T-helper 17 cell (primary cell): ENCODE results near the gene SCARB2. TPM values are rescaled to one million over a fixed set of nuclear protein-coding genes. Genes with fewer than 3 reads are reported as not detected.

Experiments
- ATAC-seq: fragments of 150-1000 bp; cut with Tn5 transposase; 2 replicates; pipeline ENCODE4 v1.10.0; 2021; ENCODE audit warnings: mild to moderate bottlenecking, moderate library complexity
- DNase-seq, 3 donors: peaks; one replicate each; pipeline versions ENCODE4 v3.0.0 to v3.0.0-alpha.2; 2020 to 2021
- H3K9me3 ChIP-seq: one replicate; pipeline ENCODE4 v1.7.0; 2013; ENCODE audit warnings: low read length, mild to moderate bottlenecking; ENCODE audit not compliant: control insufficient read depth, poor library complexity, severe bottlenecking
- H3K27ac Mint-ChIP-seq: one replicate; pipeline ENCODE4 v1.8.0; 2022; ENCODE audit warnings: mild to moderate bottlenecking, moderate library complexity, mixed read lengths
- H3K27me3 Mint-ChIP-seq: one replicate; pipeline ENCODE4 v1.8.0; 2022; ENCODE audit warnings: mixed read lengths
- H3K36me3 Mint-ChIP-seq: one replicate; pipeline ENCODE4 v1.8.0; 2022; ENCODE audit warnings: low read depth, mixed read lengths
- H3K4me1 Mint-ChIP-seq: one replicate; pipeline ENCODE4 v1.8.0; 2022; ENCODE audit warnings: mild to moderate bottlenecking, mixed read lengths
- H3K4me3 Mint-ChIP-seq: one replicate; pipeline ENCODE4 v1.8.0; 2022; ENCODE audit warnings: mild to moderate bottlenecking, moderate library complexity, mixed read lengths
- total RNA-seq, 4 donors: library from RNA in 2 of 4; stranded (reverse) in 2 of 4; gene quantifications; one replicate each; pipeline ENCODE4 v1.2.3 and lab custom pipeline; 2022 to 2026

The SCARB2 gene
- total RNA-seq, 2 donors from 2014 or later, result 27.5 to 28.6 TPM

DNA sequence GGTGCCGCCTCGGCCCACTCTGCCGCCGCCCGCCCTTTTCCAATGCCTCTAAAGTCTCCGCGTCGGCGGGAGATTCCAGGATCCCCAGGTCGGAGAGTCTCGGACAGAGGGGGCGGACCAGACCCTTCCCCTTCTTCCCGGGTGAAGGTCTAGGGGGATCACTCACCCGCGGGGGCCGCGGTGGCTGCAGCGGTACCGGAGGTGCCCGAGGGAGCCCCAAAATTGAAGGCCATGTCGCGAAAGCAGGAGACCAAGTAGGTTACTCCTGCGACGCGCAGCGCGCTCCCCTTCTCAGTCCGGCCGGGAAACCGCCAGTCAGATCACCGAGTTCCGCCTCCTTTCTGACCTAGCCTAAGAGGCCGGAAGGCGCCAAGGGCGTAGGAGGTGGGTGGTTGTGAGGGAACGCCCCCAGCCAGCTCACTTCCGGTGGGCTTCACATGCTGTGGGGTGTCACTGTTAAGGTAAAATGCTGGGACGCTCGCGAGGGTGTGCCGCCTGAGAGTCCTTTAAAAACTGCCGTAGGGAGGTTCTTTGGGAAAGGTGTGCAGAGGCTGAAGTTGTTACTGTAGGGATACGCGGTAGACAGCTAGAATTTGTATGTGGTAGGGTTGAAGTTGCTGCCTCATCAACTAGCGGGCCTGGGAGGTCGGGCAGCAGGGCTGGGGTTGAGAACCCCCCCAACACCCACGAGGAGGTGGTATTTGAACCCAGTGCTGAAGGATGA lies 65.3 kb downstream of the SCARB2 start, which contains the start of gene NUP54:
Gene NUP54 (minus strand): TSS at position 256 of the 724 bp plus-strand sequence. CDS start 23 bp downstream, at position 233.
- no peaks in the 10 kb centered on the region for H3K27me3 Mint-ChIP-seq
- peaks cover 17% of the 10 kb centered on the region for H3K4me1 Mint-ChIP-seq
- H3K27ac Mint-ChIP-seq, result peak within 1 kb of the TSS; percentile 97
- DNase-seq (peak; percentile 80 to 91 (median 84)), ATAC-seq (peak; percentile 99)
- H3K9me3 ChIP-seq, result no peaks in the 10 kb centered on the region
- peak within 1 kb of the TSS; percentile 98 for H3K4me3 Mint-ChIP-seq
- H3K36me3 Mint-ChIP-seq, result peaks cover 6% of the 10 kb centered on the region

DNA sequence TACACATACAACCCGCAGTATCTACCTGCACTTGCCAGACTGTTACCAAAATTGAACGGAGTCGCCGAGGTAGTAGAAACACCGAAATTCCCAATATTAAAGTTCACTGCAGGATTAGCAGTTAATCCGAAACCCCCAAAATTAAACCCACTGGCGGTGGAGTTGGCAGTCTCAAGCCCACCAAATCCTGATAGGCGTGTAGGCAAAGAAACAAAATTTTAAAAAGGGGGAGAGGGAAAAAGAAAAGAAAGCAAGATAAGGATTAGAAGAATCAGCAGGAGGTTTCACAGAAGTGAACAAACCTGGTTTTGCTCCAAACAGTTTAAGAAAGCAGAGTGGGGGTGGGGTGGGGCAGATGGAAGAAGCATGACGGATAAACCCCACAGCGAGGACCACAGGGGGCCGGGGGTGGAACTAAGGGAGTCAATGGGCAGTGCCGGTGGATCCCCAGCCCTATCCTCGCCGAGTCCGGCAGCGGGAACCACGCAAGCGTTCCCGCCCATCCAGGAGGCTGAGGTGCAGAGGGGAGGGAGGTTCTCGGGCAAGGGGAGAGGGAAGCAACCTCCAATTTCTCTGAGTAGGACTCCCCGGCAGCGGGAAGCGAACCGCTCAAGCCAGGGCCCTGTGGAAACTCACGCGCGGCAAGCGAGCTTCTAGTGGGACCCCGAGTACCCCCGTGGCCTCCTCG lies 66.0 kb downstream of the SCARB2 start:
- ATAC-seq (no peak), DNase-seq (peak; percentile 4 to 25 (median 17))
- Mint-ChIP-seq H3K4me3 (peak overlapping the region; percentile 98), H3K36me3 (peaks cover 6% of the 10 kb centered on the region), H3K27ac (peak overlapping the region; percentile 97), H3K27me3 (no peaks in the 10 kb centered on the region), H3K4me1 (peaks cover 17% of the 10 kb centered on the region)
- no peaks in the 10 kb centered on the region for H3K9me3 ChIP-seq

- H3K36me3 Mint-ChIP-seq, result peaks cover 17% of the 10 kb centered on the region
- no peak overlapping the region for H3K27ac Mint-ChIP-seq
Observed at GRCh38 chr4:76144546-76144945, 69.1 kb downstream of the SCARB2 start.

GRCh38 chr4:76141241-76141640 lies 72.4 kb downstream of the SCARB2 start:
- H3K36me3 Mint-ChIP-seq, result peaks cover 19% of the 10 kb centered on the region
- H3K4me1 Mint-ChIP-seq, result peaks cover 23% of the 10 kb centered on the region
- ATAC-seq, result no peak
- DNase-seq, result no peak
- no peaks in the 10 kb centered on the region for H3K9me3 ChIP-seq
- peak overlapping the region; percentile 46 for H3K4me3 Mint-ChIP-seq
- H3K27me3 Mint-ChIP-seq, result no peaks in the 10 kb centered on the region
- H3K27ac Mint-ChIP-seq, result peak overlapping the region; percentile 54

More at GRCh38 chr4:76144546-76144945, 69.1 kb downstream of the SCARB2 start:
- H3K4me3 Mint-ChIP-seq, result no peak overlapping the region
- peaks cover 27% of the 10 kb centered on the region for H3K4me1 Mint-ChIP-seq
- ATAC-seq, result no peak
- no peaks in the 10 kb centered on the region for H3K27me3 Mint-ChIP-seq
- no peaks in the 10 kb centered on the region for H3K9me3 ChIP-seq
- no peak for DNase-seq

DNA sequence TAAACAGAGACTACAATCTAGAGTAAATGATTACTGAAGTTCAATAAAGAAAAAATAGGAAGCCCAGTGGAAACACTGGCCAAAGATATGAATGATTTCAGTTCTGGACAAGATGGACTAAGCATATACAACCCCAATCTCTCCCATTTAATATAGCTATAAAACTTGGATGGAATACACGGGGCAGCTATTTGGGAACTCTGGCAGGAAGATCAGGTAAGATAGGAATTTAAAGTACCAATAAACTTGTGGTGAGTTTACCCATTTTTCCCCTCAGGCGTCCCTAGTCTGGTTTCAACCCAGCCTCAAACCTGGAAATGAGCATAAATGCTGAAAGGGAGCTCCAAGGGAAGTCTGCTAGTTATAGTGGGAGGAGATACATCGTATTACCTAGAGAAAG lies 85.9 kb downstream of the SCARB2 start:
- H3K9me3 ChIP-seq, result no peaks in the 10 kb centered on the region
- peaks cover 7% of the 10 kb centered on the region for H3K36me3 Mint-ChIP-seq
- DNase-seq (no peak), ATAC-seq (no peak)
- peaks cover 2% of the 10 kb centered on the region for H3K4me1 Mint-ChIP-seq
- no peaks in the 10 kb centered on the region for H3K27me3 Mint-ChIP-seq
- H3K27ac Mint-ChIP-seq, result no peak overlapping the region
- no peak overlapping the region for H3K4me3 Mint-ChIP-seq

DNA sequence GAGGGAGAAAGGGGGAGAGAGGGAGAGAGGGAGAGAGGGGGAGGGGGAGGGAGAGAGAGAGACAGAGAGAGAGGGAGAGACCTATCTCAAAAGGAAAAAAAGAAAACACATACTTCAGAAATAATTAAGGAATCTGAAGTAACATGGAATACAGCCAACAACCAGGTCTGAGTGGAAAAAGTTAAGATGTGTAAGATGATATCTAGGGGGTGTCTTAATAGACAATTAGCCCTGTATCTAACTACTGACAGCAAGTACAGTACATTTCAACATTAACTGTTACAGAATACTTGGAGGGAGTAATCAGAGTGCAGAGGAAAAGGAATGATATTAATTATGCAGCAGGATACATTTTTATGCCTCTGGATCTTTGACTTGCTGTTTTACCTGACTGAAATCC lies 87.8 kb downstream of the SCARB2 start:
- DNase-seq (no peak), ATAC-seq (no peak)
- Mint-ChIP-seq H3K4me3 (no peak overlapping the region), H3K4me1 (peaks cover 2% of the 10 kb centered on the region), H3K36me3 (peaks cover 5% of the 10 kb centered on the region), H3K27ac (no peak overlapping the region), H3K27me3 (no peaks in the 10 kb centered on the region)
- H3K9me3 ChIP-seq, result no peaks in the 10 kb centered on the region

DNA sequence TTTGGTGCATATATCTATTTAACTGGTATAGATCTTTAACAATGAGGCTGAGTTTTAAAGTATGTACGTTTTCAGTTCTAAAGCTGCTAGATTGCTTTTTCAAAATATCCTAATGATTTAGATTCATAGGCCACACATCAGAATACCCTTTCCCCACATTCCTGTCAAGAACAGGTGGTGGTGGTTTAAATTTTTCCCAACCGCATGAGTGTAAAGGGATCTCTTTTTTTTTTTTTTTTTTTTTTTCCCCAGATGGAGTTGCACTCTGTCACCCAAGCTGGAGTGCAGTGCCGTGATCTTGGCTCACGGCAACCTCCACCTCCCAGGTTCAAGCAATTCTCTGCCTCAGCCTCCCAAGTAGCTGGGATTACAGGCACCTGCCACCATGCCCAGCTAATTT lies 93.4 kb downstream of the SCARB2 start:
- H3K27me3 Mint-ChIP-seq, result no peaks in the 10 kb centered on the region
- ATAC-seq, result no peak
- peaks cover 5% of the 10 kb centered on the region for H3K36me3 Mint-ChIP-seq

DNA sequence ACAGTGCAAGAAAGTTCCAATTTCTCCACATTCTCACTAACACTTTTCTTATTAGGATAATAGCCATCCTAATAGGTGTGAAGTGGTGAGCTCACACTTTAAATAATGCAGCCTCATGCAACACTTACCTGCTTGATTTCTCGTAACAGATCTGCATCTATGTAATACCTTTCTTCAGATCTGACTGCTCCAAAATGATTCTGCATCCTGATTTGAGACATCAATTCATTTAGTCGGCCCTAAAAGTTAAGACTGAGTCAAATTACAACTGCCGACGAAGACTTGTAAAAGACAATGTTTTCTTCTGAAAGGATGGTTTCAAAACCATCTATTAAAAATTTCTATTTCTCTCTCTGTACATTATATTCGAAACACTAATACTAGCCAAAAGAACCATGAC lies 96.1 kb downstream of the SCARB2 start:
- no peaks in the 10 kb centered on the region for H3K4me1 Mint-ChIP-seq

More for the DNA sequence above, 93.4 kb downstream of the SCARB2 start:
- H3K27ac Mint-ChIP-seq, result peak overlapping the region; percentile 16
- H3K9me3 ChIP-seq, result no peaks in the 10 kb centered on the region
- no peak for DNase-seq
- H3K4me1 Mint-ChIP-seq, result no peaks in the 10 kb centered on the region
- no peak overlapping the region for H3K4me3 Mint-ChIP-seq

DNA sequence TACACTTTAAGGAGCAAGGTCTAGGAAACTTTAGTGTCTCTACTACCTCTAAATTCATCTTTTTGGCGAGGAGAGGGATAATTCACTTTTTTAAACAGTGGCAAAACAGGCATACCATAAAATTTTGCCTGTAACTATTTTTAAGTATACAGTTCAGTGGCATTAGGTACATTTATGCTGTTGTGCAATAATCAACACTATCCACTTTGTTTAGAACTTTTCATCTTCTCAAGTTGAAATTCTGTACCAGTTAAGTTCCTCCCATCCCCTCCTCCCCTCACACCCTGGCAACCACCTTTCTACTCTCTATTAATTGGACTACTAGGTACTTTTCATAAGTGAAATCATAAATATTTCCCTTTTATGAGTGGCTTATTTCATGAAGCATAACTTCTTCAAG lies 96.8 kb downstream of the SCARB2 start:
- H3K4me3 Mint-ChIP-seq, result no peak overlapping the region
- H3K36me3 Mint-ChIP-seq, result peaks cover 3% of the 10 kb centered on the region

More for the DNA sequence above, 96.1 kb downstream of the SCARB2 start:
- Mint-ChIP-seq H3K36me3 (peaks cover 3% of the 10 kb centered on the region), H3K27me3 (no peaks in the 10 kb centered on the region), H3K4me3 (no peak overlapping the region), H3K27ac (no peak overlapping the region)
- no peaks in the 10 kb centered on the region for H3K9me3 ChIP-seq
- ATAC-seq, result no peak
- no peak for DNase-seq

More for the DNA sequence above, 96.8 kb downstream of the SCARB2 start:
- DNase-seq (no peak), ATAC-seq (no peak)
- H3K9me3 ChIP-seq, result no peaks in the 10 kb centered on the region
- H3K4me1 Mint-ChIP-seq, result no peaks in the 10 kb centered on the region
- H3K27me3 Mint-ChIP-seq, result no peaks in the 10 kb centered on the region
- H3K27ac Mint-ChIP-seq, result no peak overlapping the region

Other genes with a start within 250 kb of the SCARB2 start
- gene SDAD1, start 222.9 kb downstream of the SCARB2 start, total RNA-seq, result 10 to 100 TPM; 42.5 to 44.0 TPM
- gene CXCL9, start 206.3 kb downstream of the SCARB2 start, total RNA-seq, result not detected
- not detected for gene CXCL10, start 190.3 kb downstream of the SCARB2 start, total RNA-seq
- gene CXCL11, start 177.8 kb downstream of the SCARB2 start, total RNA-seq, result not detected
- gene ART3, start 139.1 kb downstream of the SCARB2 start, total RNA-seq, result not detected
- 10 to 100 TPM; 63.2 to 93.1 TPM for gene NUP54, start 65.4 kb downstream of the SCARB2 start, total RNA-seq
- under 1 TPM in 1 of 2 donors, not detected in 1; 0.72 TPM for gene FAM47E, start 37.9 kb upstream of the SCARB2 start, total RNA-seq
- gene STBD1, start 92.9 kb upstream of the SCARB2 start, total RNA-seq, result under 1 TPM; 0.15 to 0.16 TPM
- gene CCDC158, start 207.3 kb upstream of the SCARB2 start, total RNA-seq, result not detected
- gene SHROOM3, start 221.4 kb upstream of the SCARB2 start, total RNA-seq, result not detected